MM.1S (cell line): ENCODE results near the gene USO1.

Experiments used
- EZH2 ChIP-seq: fragments of 300-600 bp; sonication (generic); optimal IDR thresholded peaks from 2 replicates; pipeline ENCODE3; 2017; ENCODE audit warnings: low read depth, mild to moderate bottlenecking, antibody characterized with exemption, low read length, mixed read lengths
- EZH2phosphoT487 ChIP-seq: fragments of 300-600 bp; sonication (generic); IDR thresholded peaks from 2 replicates; pipeline ENCODE4 v1.6.1; 2018; ENCODE audit warnings: antibody characterized with exemption, low read length
- TF ChIP-seq, protein P1 (sequence below): fragments of 300-600 bp; sonication (generic); IDR thresholded peaks from 2 replicates; pipeline ENCODE4 v1.5.1; 2016; ENCODE audit warnings: antibody characterized with exemption, low read length, mixed read lengths

DNA sequence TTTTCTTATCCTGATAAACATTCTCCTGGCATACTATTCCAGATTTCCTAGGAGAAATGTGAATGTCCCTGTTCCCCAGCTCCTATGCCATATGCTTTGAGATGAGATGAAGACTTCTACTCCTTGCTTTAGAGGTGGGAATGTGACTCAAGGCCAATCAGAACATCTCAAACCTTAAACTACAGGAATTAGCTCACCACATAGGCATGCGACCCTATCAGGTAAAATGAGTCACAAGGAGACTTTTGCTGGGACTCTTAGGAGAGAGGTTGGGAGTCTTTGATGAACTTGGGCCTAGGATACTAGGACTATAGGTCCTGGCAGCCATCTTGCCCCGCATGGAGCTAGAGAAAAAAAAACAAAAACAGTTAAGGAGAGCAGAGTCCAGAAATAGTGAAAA, 5.8 kb upstream of the USO1 start:
- TF ChIP-seq, protein P1, sequence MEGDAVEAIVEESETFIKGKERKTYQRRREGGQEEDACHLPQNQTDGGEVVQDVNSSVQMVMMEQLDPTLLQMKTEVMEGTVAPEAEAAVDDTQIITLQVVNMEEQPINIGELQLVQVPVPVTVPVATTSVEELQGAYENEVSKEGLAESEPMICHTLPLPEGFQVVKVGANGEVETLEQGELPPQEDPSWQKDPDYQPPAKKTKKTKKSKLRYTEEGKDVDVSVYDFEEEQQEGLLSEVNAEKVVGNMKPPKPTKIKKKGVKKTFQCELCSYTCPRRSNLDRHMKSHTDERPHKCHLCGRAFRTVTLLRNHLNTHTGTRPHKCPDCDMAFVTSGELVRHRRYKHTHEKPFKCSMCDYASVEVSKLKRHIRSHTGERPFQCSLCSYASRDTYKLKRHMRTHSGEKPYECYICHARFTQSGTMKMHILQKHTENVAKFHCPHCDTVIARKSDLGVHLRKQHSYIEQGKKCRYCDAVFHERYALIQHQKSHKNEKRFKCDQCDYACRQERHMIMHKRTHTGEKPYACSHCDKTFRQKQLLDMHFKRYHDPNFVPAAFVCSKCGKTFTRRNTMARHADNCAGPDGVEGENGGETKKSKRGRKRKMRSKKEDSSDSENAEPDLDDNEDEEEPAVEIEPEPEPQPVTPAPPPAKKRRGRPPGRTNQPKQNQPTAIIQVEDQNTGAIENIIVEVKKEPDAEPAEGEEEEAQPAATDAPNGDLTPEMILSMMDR: no peak
- no peak for TF ChIP-seq EZH2
- no peak for TF ChIP-seq EZH2phosphoT487
